Measurements from ENCODE around the gene KCNG4.

Gene KCNG4, protein sequence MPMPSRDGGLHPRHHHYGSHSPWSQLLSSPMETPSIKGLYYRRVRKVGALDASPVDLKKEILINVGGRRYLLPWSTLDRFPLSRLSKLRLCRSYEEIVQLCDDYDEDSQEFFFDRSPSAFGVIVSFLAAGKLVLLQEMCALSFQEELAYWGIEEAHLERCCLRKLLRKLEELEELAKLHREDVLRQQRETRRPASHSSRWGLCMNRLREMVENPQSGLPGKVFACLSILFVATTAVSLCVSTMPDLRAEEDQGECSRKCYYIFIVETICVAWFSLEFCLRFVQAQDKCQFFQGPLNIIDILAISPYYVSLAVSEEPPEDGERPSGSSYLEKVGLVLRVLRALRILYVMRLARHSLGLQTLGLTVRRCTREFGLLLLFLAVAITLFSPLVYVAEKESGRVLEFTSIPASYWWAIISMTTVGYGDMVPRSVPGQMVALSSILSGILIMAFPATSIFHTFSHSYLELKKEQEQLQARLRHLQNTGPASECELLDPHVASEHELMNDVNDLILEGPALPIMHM

GRCh38 chr16:84239909-84240308, at the start of gene KCNG4:
KCNG4 (minus strand) TSS chr16:84240012; CDS start chr16:84237485, 2,527 bp downstream.
- no peak for DNase-seq (ENCODE audit: low spot score)

DNA sequence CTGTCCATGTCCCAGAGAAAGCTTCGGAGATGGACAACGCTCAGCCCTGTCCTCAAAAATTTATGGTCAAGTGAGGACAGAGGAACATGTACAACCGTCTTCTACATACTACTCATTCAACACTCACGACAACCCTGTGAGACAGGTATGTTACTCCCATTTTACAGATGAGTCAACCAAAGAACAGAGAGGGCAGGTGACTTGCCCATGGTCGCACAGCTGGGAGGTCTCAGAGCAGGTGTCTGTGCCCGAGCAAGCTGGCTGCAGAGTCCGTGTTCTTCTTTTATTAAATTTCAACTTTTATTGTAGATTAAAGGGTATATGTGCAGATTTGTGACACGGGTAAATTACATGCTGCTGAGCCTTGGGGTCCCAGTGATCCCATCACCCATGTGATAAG, 49.1 kb upstream of the KCNG4 start:
- no peak for DNase-seq (ENCODE audit: low spot score)

- DNase-seq (ENCODE audit: low spot score): no peak
Observed at GRCh38 chr16:84286578-84287240, 46.9 kb upstream of the KCNG4 start.

DNA sequence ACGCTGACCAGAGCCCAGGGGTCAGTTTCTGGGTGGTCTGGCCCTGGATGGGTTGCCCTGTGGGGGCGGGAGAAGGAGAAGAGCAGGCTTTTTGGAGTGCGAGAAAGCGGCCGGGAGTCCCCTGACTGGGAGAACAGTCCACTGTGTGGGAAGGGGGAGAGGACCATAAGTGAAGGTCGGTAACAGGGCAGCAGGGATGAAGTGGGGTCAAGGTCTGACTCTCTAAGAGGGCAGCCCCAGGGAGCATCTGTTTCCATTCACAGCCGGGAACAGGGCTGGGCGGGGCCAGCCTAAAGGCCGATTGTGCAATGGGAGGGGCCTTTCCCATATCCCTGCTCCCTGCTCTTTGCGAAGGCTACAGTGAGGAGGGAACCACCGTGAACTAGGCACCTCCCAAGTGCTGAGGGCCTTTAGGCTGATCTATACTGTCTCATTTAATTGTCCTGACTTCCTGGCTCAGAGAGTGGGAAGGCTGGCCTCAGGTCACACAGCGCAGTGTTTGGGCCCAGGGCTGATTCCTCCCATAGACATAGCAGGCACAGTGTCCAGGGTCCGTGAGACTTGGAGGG, 44.4 kb upstream of the KCNG4 start:
- DNase-seq (ENCODE audit: low spot score): peak; percentile 32

DNA sequence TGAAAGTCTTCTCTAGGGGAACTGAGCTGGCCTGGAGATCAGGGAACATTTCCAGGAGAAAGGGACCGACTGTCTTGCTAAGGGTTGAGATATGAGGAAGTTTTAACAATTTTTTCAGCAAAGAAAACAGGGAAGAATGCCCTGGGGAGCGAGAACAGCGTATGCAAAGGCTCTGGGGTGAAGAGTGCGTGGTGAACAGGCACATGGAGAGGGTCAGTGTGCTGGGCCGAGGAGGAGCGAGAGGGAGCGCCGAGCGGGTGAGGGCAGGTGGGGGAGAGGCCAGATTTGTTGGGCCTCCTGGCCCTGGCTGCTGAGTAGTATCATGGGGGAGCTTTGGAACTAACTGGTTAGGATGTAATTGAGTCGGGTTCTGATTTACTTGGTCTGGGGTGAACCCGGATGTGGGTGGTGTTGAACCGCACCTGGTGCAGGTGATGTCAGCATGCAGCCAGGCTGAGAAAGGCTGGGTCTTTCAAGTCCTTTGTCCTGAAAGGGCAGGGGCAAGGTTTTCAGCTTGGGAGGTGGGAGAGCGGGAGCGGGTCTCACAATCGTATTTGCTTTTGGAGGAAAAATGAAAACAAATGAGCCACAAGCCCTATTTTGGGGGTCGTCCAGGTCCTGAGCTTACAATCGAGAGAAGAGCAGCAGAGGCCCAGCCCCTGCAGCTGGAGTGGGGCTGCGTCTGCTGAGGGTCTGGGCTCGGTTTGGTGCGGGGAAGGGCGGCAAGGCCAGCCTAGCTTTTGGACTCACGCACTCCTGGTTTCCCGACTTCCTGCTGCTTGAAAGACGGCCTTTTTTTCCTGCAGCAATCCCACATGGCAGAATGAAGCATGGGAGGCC, 43.7 kb upstream of the KCNG4 start:
- DNase-seq (ENCODE audit: low spot score): no peak

- DNase-seq (ENCODE audit: low spot score): no peak
Observed at GRCh38 chr16:84282533-84282932, 42.7 kb upstream of the KCNG4 start.

GRCh38 chr16:84281074-84281473, 41.3 kb upstream of the KCNG4 start:
- no peak for DNase-seq (ENCODE audit: low spot score)

DNA sequence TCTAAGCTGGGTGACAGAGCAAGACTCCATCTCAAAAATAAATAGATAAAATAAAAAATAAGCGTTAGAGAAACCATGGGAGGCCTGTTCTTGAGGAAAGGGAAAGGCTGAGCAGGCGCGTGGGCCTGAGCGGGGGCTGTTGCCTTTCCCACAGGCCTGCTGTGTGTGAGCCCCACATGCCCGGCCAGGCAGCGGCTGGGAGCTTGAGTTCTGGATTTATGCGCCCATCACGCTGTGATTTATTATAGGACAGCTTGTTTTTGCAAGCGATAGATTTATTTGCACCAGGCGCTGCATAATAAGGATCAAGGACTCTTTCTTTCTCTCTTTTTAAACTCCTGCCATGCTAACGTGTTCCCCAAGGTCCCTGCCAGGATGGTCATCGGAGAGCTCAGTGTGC, 40.1 kb upstream of the KCNG4 start:
- DNase-seq (ENCODE audit: low spot score): no peak

- no peak for DNase-seq (ENCODE audit: low spot score)
Observed at GRCh38 chr16:84278968-84279367, 39.2 kb upstream of the KCNG4 start.

GRCh38 chr16:84278333-84278732, 38.5 kb upstream of the KCNG4 start:
- no peak for DNase-seq (ENCODE audit: low spot score)

GRCh38 chr16:84277244-84277823, 37.5 kb upstream of the KCNG4 start:
- DNase-seq (ENCODE audit: low spot score): peak; percentile 72

DNA sequence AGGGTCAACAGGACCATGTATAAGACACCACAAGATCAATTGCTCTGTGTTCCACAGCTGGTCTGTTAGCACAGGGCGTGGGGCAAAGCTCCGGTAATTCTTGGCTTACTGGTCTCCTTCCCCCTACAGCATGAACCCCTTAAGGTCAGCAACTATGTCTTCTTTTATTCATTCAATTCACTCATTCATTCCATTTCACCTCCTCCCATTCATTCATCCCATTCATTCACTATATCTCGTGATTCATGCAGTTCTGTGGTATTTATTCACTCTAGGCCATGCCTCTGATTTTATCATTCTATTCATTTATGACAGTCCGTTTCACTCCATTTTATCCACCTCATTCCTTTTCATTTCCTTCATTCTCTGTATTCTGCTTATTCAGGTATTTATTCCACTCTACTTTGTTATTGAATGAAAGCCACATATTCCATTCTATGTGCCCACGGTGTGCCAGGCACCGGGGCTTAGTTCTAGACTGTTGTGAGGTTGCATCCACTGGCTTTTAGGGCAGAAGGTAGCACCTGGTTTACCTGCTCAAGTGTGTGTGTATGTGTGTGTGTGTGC, 35.9 kb upstream of the KCNG4 start:
- no peak for DNase-seq (ENCODE audit: low spot score)

GRCh38 chr16:84274515-84274914, 34.7 kb upstream of the KCNG4 start:
- no peak for DNase-seq (ENCODE audit: low spot score)

DNA sequence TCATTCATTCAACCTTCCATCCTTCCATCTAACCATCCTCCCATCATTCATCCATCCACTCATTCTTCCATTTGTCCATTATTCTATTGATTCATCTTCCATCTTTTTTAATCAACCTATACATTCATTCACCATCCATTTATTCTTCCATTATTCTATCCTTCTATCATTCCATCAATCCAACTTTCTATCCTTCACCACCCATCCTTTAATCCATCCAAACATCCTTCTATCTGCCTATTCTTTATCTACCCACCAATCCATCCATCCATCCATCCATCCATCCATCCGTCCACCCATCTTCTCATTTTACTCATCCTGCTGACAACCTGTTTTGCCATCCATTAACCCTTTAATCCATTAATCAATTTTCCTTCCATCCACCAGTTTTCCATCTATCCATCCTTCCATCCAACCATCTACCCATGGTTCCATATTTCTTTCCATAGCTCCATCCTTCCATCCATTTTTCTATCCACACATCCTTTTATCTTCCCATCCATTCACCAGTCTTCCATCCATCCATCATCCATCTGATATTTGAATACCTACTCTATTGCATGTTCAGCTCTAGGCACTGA, 33.0 kb upstream of the KCNG4 start:
- no peak for DNase-seq (ENCODE audit: low spot score)

GRCh38 chr16:84271866-84272265, 32.1 kb upstream of the KCNG4 start:
- DNase-seq (ENCODE audit: low spot score): no peak

GRCh38 chr16:84271037-84271436, 31.2 kb upstream of the KCNG4 start:
- no peak for DNase-seq (ENCODE audit: low spot score)

- DNase-seq (ENCODE audit: low spot score): no peak
Observed at GRCh38 chr16:84270531-84270930, 30.7 kb upstream of the KCNG4 start.

GRCh38 chr16:84270071-84270470, 30.3 kb upstream of the KCNG4 start:
- DNase-seq (ENCODE audit: low spot score): no peak

DNA sequence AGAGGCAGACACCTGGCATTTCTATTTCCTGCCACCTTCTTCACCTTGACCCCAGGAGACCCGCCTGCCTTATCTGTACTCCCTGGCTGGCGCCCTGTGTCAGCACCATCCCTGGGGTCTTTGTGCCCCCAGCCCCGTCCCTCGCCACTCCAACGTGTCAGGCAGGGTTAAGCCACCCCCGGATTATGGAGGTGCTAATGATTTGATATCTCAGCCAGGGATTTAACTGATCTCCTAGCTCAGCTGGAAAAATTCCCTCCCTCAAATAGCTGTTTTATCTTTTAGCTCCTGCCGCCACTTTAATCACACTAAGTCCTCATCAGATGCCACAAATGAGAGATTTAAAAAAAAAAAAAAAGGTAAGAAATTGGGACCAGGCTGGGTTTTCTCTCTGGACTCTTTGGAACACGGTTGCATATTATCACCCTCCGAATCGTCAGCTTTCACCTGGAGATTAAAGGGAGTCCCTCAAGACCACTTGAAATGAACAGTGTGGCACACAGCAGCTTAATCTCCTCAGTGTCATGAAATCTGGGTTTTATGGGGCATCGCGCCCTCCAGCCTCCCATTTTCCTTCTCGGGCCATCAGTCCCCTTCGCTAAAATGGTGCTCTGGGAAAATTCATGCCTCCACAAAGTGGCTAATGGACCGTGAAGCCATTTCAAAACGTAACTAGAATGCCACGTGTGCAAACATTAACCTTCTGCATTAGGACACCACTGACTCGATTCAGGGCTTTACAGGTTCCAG, 28.7 kb upstream of the KCNG4 start:
- DNase-seq (ENCODE audit: low spot score): no peak

- no peak for DNase-seq (ENCODE audit: low spot score)
Observed at GRCh38 chr16:84267380-84267779, 27.6 kb upstream of the KCNG4 start.
